ENCODE measurements around the gene GFOD2.
"Not testable (repeated sequence)": the region's sequence is repeated elsewhere in the genome, so short reads cannot be mapped to it uniquely, and the experiment has no call there.

Gene GFOD2

GRCh38 chr16:67719048-67719777 is at the start of gene GFOD2:
GFOD2 (minus strand) TSS chr16:67719316; CDS start chr16:67685715, 33,601 bp downstream.
- DNase-seq (ENCODE audit: low read depth, low spot score), result peak; percentile 83

- DNase-seq (ENCODE audit: low read depth, low spot score), result peak; percentile 10
Measured at GRCh38 chr16:67767953-67768352, 48.8 kb upstream of the GFOD2 start.

- DNase-seq (ENCODE audit: low read depth, low spot score), result no peak
Measured at GRCh38 chr16:67766291-67766690, 47.2 kb upstream of the GFOD2 start.

GRCh38 chr16:67764158-67764667 is 45.1 kb upstream of the GFOD2 start:
- no peak for DNase-seq (ENCODE audit: low read depth, low spot score)

GRCh38 chr16:67763066-67763465 is 44.0 kb upstream of the GFOD2 start:
- DNase-seq (ENCODE audit: low read depth, low spot score), result no peak

- DNase-seq (ENCODE audit: low read depth, low spot score), result no peak
Measured at GRCh38 chr16:67762385-67762784, 43.3 kb upstream of the GFOD2 start.

GRCh38 chr16:67761924-67762323 is 42.8 kb upstream of the GFOD2 start:
- DNase-seq (ENCODE audit: low read depth, low spot score), result no peak

- no peak for DNase-seq (ENCODE audit: low read depth, low spot score)
Measured at GRCh38 chr16:67760956-67761230, 41.8 kb upstream of the GFOD2 start.

GRCh38 chr16:67760206-67760955 is 41.3 kb upstream of the GFOD2 start:
- no peak for DNase-seq (ENCODE audit: low read depth, low spot score)

- DNase-seq (ENCODE audit: low read depth, low spot score), result no peak
Measured at GRCh38 chr16:67758966-67759365, 39.9 kb upstream of the GFOD2 start.

GRCh38 chr16:67758006-67758405 is 38.9 kb upstream of the GFOD2 start:
- DNase-seq (ENCODE audit: low read depth, low spot score), result no peak

GRCh38 chr16:67752641-67753040 is 33.5 kb upstream of the GFOD2 start:
- DNase-seq (ENCODE audit: low read depth, low spot score), result no peak

- DNase-seq (ENCODE audit: low read depth, low spot score), result not testable (repeated sequence)
Measured at GRCh38 chr16:67751331-67751730, 32.2 kb upstream of the GFOD2 start.

GRCh38 chr16:67750466-67750865 is 31.4 kb upstream of the GFOD2 start:
- DNase-seq (ENCODE audit: low read depth, low spot score), result no peak

- DNase-seq (ENCODE audit: low read depth, low spot score), result no peak
Measured at GRCh38 chr16:67749436-67750078, 30.4 kb upstream of the GFOD2 start.

GRCh38 chr16:67748834-67749233 is 29.7 kb upstream of the GFOD2 start:
- DNase-seq (ENCODE audit: low read depth, low spot score), result no peak

- DNase-seq (ENCODE audit: low read depth, low spot score), result no peak
Measured at GRCh38 chr16:67746846-67747245, 27.7 kb upstream of the GFOD2 start.

GRCh38 chr16:67741118-67741517 is 22.0 kb upstream of the GFOD2 start:
- DNase-seq (ENCODE audit: low read depth, low spot score), result no peak

- DNase-seq (ENCODE audit: low read depth, low spot score), result no peak
Measured at GRCh38 chr16:67740391-67740790, 21.3 kb upstream of the GFOD2 start.

- DNase-seq (ENCODE audit: low read depth, low spot score), result no peak
Measured at GRCh38 chr16:67736858-67737257, 17.7 kb upstream of the GFOD2 start.

GRCh38 chr16:67734731-67735201 is 15.7 kb upstream of the GFOD2 start:
- no peak for DNase-seq (ENCODE audit: low read depth, low spot score)

- DNase-seq (ENCODE audit: low read depth, low spot score), result no peak
Measured at GRCh38 chr16:67733734-67734470, 14.8 kb upstream of the GFOD2 start.
